ENCODE measurements around the gene ZNF710.

DNA sequence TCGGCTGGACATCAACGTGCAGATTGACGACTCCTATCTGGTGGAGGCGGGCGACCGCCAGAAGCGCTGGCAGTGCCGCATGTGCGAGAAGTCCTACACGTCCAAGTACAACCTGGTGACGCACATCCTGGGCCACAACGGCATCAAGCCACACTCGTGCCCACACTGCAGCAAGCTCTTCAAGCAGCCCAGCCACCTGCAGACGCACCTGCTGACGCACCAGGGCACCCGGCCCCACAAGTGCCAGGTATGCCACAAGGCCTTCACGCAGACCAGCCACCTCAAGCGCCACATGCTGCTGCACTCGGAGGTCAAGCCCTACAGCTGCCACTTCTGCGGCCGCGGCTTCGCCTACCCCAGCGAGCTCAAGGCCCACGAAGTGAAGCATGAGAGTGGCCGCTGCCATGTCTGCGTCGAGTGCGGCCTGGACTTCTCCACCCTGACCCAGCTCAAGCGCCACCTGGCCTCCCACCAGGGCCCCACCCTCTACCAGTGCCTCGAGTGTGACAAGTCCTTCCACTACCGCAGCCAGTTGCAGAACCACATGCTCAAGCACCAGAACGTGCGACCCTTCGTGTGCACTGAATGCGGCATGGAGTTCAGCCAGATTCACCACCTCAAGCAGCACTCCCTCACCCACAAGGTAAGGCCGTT lies 67.0 kb downstream of the ZNF710 start:
- TF ChIP-seq, protein P1, sequence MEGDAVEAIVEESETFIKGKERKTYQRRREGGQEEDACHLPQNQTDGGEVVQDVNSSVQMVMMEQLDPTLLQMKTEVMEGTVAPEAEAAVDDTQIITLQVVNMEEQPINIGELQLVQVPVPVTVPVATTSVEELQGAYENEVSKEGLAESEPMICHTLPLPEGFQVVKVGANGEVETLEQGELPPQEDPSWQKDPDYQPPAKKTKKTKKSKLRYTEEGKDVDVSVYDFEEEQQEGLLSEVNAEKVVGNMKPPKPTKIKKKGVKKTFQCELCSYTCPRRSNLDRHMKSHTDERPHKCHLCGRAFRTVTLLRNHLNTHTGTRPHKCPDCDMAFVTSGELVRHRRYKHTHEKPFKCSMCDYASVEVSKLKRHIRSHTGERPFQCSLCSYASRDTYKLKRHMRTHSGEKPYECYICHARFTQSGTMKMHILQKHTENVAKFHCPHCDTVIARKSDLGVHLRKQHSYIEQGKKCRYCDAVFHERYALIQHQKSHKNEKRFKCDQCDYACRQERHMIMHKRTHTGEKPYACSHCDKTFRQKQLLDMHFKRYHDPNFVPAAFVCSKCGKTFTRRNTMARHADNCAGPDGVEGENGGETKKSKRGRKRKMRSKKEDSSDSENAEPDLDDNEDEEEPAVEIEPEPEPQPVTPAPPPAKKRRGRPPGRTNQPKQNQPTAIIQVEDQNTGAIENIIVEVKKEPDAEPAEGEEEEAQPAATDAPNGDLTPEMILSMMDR (IDR thresholded peaks at IDR 0.05; ENCODE audit: insufficient read depth, low read length) = no peak
- no peak for TF ChIP-seq POLR2AphosphoS5 (IDR thresholded peaks at IDR 0.05; ENCODE audit: low read depth)
- TF ChIP-seq, protein P2, sequence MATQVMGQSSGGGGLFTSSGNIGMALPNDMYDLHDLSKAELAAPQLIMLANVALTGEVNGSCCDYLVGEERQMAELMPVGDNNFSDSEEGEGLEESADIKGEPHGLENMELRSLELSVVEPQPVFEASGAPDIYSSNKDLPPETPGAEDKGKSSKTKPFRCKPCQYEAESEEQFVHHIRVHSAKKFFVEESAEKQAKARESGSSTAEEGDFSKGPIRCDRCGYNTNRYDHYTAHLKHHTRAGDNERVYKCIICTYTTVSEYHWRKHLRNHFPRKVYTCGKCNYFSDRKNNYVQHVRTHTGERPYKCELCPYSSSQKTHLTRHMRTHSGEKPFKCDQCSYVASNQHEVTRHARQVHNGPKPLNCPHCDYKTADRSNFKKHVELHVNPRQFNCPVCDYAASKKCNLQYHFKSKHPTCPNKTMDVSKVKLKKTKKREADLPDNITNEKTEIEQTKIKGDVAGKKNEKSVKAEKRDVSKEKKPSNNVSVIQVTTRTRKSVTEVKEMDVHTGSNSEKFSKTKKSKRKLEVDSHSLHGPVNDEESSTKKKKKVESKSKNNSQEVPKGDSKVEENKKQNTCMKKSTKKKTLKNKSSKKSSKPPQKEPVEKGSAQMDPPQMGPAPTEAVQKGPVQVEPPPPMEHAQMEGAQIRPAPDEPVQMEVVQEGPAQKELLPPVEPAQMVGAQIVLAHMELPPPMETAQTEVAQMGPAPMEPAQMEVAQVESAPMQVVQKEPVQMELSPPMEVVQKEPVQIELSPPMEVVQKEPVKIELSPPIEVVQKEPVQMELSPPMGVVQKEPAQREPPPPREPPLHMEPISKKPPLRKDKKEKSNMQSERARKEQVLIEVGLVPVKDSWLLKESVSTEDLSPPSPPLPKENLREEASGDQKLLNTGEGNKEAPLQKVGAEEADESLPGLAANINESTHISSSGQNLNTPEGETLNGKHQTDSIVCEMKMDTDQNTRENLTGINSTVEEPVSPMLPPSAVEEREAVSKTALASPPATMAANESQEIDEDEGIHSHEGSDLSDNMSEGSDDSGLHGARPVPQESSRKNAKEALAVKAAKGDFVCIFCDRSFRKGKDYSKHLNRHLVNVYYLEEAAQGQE (IDR thresholded peaks at IDR 0.05; ENCODE audit: insufficient replicate concordance, low read depth) = no peak

All from HL-60 (cell line).